ENCODE results near the gene HES7.
"Not testable (repeated sequence)": the region's sequence is repeated elsewhere in the genome, so short reads cannot be mapped to it uniquely, and the experiment has no call there.

Gene HES7

GRCh38 chr17:8077939-8078338, 46.0 kb downstream of the HES7 start:
- not testable (repeated sequence) for H3K36me3 Mint-ChIP-seq (ENCODE audit: low read depth); H3K9me3 Mint-ChIP-seq; H3K27ac Mint-ChIP-seq; DNase-seq (ENCODE audit: low spot score)
- Mint-ChIP-seq H3K27me3 (ENCODE audit: low read depth) (peaks cover 25% of the 10 kb centered on the region), H3K4me1 (ENCODE audit: low read depth) (peaks cover 15% of the 10 kb centered on the region), H3K4me3 (peak overlapping the region; percentile 11)

- H3K4me3 Mint-ChIP-seq: no peak overlapping the region
- peaks cover 1% of the 10 kb centered on the region for H3K36me3 Mint-ChIP-seq (ENCODE audit: low read depth)
- peaks cover 19% of the 10 kb centered on the region for H3K4me1 Mint-ChIP-seq (ENCODE audit: low read depth)
- DNase-seq (ENCODE audit: low spot score): no peak
- no peaks in the 10 kb centered on the region for H3K9me3 Mint-ChIP-seq
- H3K27ac Mint-ChIP-seq: peak overlapping the region; percentile 4
- H3K27me3 Mint-ChIP-seq (ENCODE audit: low read depth): peaks cover 36% of the 10 kb centered on the region
These were observed 47.2 kb downstream of the HES7 start for GRCh38 chr17:8076502-8077266.

- peaks cover 45% of the 10 kb centered on the region for H3K27me3 Mint-ChIP-seq (ENCODE audit: low read depth)
- peaks cover 19% of the 10 kb centered on the region for H3K4me1 Mint-ChIP-seq (ENCODE audit: low read depth)
These were observed 48.1 kb downstream of the HES7 start for GRCh38 chr17:8075574-8076342.

GRCh38 chr17:8075081-8075480, 48.8 kb downstream of the HES7 start:
- peaks cover 18% of the 10 kb centered on the region for H3K4me1 Mint-ChIP-seq (ENCODE audit: low read depth)
- H3K9me3 Mint-ChIP-seq: no peaks in the 10 kb centered on the region
- no peaks in the 10 kb centered on the region for H3K36me3 Mint-ChIP-seq (ENCODE audit: low read depth)
- peak overlapping the region; percentile 0 for H3K4me3 Mint-ChIP-seq
- no peak for DNase-seq (ENCODE audit: low spot score)
- H3K27ac Mint-ChIP-seq: no peak overlapping the region
- peaks cover 51% of the 10 kb centered on the region for H3K27me3 Mint-ChIP-seq (ENCODE audit: low read depth)

More at GRCh38 chr17:8075574-8076342, 48.1 kb downstream of the HES7 start:
- DNase-seq (ENCODE audit: low spot score): no peak
- H3K4me3 Mint-ChIP-seq: no peak overlapping the region
- no peaks in the 10 kb centered on the region for H3K9me3 Mint-ChIP-seq
- no peaks in the 10 kb centered on the region for H3K36me3 Mint-ChIP-seq (ENCODE audit: low read depth)
- H3K27ac Mint-ChIP-seq: no peak overlapping the region

GRCh38 chr17:8074554-8074953, 49.4 kb downstream of the HES7 start:
- Mint-ChIP-seq H3K36me3 (ENCODE audit: low read depth) (no peaks in the 10 kb centered on the region), H3K4me3 (peak overlapping the region; percentile 0), H3K4me1 (ENCODE audit: low read depth) (peaks cover 15% of the 10 kb centered on the region), H3K9me3 (no peaks in the 10 kb centered on the region), H3K27me3 (ENCODE audit: low read depth) (peaks cover 51% of the 10 kb centered on the region), H3K27ac (no peak overlapping the region)
- DNase-seq (ENCODE audit: low spot score): no peak

- H3K4me1 Mint-ChIP-seq (ENCODE audit: low read depth): peaks cover 11% of the 10 kb centered on the region
- H3K9me3 Mint-ChIP-seq: no peaks in the 10 kb centered on the region
- DNase-seq (ENCODE audit: low spot score): peak; percentile 76
- H3K27ac Mint-ChIP-seq: peak overlapping the region; percentile 24
- peak overlapping the region; percentile 80 for H3K4me3 Mint-ChIP-seq
- H3K36me3 Mint-ChIP-seq (ENCODE audit: low read depth): no peaks in the 10 kb centered on the region
- H3K27me3 Mint-ChIP-seq (ENCODE audit: low read depth): peaks cover 52% of the 10 kb centered on the region
These were observed 50.0 kb downstream of the HES7 start for GRCh38 chr17:8073627-8074484.

GRCh38 chr17:8072729-8073461, 51.0 kb downstream of the HES7 start:
- H3K36me3 Mint-ChIP-seq (ENCODE audit: low read depth): no peaks in the 10 kb centered on the region
- peak; percentile 12 for DNase-seq (ENCODE audit: low spot score)

GRCh38 chr17:8072341-8072728, 51.6 kb downstream of the HES7 start:
- Mint-ChIP-seq H3K9me3 (no peaks in the 10 kb centered on the region), H3K27ac (no peak overlapping the region), H3K27me3 (ENCODE audit: low read depth) (peaks cover 54% of the 10 kb centered on the region), H3K36me3 (ENCODE audit: low read depth) (no peaks in the 10 kb centered on the region), H3K4me1 (ENCODE audit: low read depth) (peaks cover 11% of the 10 kb centered on the region), H3K4me3 (peak overlapping the region; percentile 56)
- DNase-seq (ENCODE audit: low spot score): no peak

More at GRCh38 chr17:8072729-8073461, 51.0 kb downstream of the HES7 start:
- Mint-ChIP-seq H3K4me3 (peak overlapping the region; percentile 56), H3K4me1 (ENCODE audit: low read depth) (peaks cover 11% of the 10 kb centered on the region), H3K27ac (no peak overlapping the region), H3K27me3 (ENCODE audit: low read depth) (peaks cover 57% of the 10 kb centered on the region), H3K9me3 (no peaks in the 10 kb centered on the region)

GRCh38 chr17:8071496-8071895, 52.4 kb downstream of the HES7 start:
- DNase-seq (ENCODE audit: low spot score): no peak
- no peak overlapping the region for H3K27ac Mint-ChIP-seq
- peaks cover 54% of the 10 kb centered on the region for H3K27me3 Mint-ChIP-seq (ENCODE audit: low read depth)
- H3K4me3 Mint-ChIP-seq: no peak overlapping the region
- no peaks in the 10 kb centered on the region for H3K9me3 Mint-ChIP-seq
- H3K4me1 Mint-ChIP-seq (ENCODE audit: low read depth): peaks cover 11% of the 10 kb centered on the region
- no peaks in the 10 kb centered on the region for H3K36me3 Mint-ChIP-seq (ENCODE audit: low read depth)
